H54 (cell line): ENCODE data around the gene AGRN.
A peak's percentile ranks its signal among the peaks of the same experiment; 100 is the strongest.
"Not testable (repeated sequence)": the region's sequence is repeated elsewhere in the genome, so short reads cannot be mapped to it uniquely, and the experiment has no call there.

ENCODE experiments used
- DNase-seq: peaks from one replicate; pipeline ENCODE4 v3.0.0; 2011; ENCODE audit warnings: low spot score, mixed read lengths; ENCODE audit not compliant: insufficient read length
- FAIRE-seq: peaks from 3 replicates; lab custom pipeline; 2011; peaks lifted over from hg19 to GRCh38; lab: Jason Lieb, UNC
- POLR2A ChIP-seq: IDR thresholded peaks from 2 replicates; pipeline ENCODE4 v1.6.1; 2011; ENCODE audit warnings: low read depth, mild to moderate bottlenecking, low read length

Gene AGRN

GRCh38 chr1:1058088-1058905 lies 38.4 kb downstream of the AGRN start:
- no peak for FAIRE-seq
- DNase-seq = no peak
- no peak for TF ChIP-seq POLR2A

GRCh38 chr1:1058921-1059493 lies 39.1 kb downstream of the AGRN start:
- TF ChIP-seq POLR2A = 0 out of 2 replicates have a peak, but pooled peaks have one; percentile 13
- FAIRE-seq (no peak), DNase-seq (peak; percentile 56)

GRCh38 chr1:1059494-1060280 lies 39.8 kb downstream of the AGRN start:
- FAIRE-seq (no peak), DNase-seq (peak; percentile 77)
- TF ChIP-seq POLR2A = no peak

GRCh38 chr1:1060281-1061000 lies 40.5 kb downstream of the AGRN start:
- DNase-seq (no peak), FAIRE-seq (no peak)
- TF ChIP-seq POLR2A = no peak

GRCh38 chr1:1061682-1062345 lies 41.9 kb downstream of the AGRN start:
- FAIRE-seq (no peak), DNase-seq (no peak)
- no peak for TF ChIP-seq POLR2A

- FAIRE-seq (no peak), DNase-seq (no peak)
These were observed 42.6 kb downstream of the AGRN start for GRCh38 chr1:1062348-1063163.

GRCh38 chr1:1063261-1063944 lies 43.5 kb downstream of the AGRN start:
- no peak for FAIRE-seq
- no peak for TF ChIP-seq POLR2A
- no peak for DNase-seq

More at GRCh38 chr1:1062348-1063163, 42.6 kb downstream of the AGRN start:
- no peak for TF ChIP-seq POLR2A

- no peak for TF ChIP-seq POLR2A
- DNase-seq = peak; percentile 94
- no peak for FAIRE-seq
These were observed 44.3 kb downstream of the AGRN start for GRCh38 chr1:1063945-1064831.

GRCh38 chr1:1065265-1065939 lies 45.5 kb downstream of the AGRN start:
- FAIRE-seq = no peak
- no peak for DNase-seq
- TF ChIP-seq POLR2A = no peak

- not testable (repeated sequence) for DNase-seq
These were observed 46.0 kb downstream of the AGRN start for GRCh38 chr1:1065940-1066304.

More at GRCh38 chr1:1065940-1066304, 46.0 kb downstream of the AGRN start:
- FAIRE-seq = not testable (repeated sequence)
